ENCODE results near the gene LIMCH1. TPM values are rescaled to one million over a fixed set of nuclear protein-coding genes. Genes with fewer than 3 reads are reported as not detected.

Gene LIMCH1
- total RNA-seq, 2 experiments from 2014 or later: not detected

- TF ChIP-seq CTCF (IDR thresholded peaks at IDR 0.05): no peak
- intact Hi-C loops (cut with micrococcal nuclease): no loop called here
- DNase-seq: no peak
- Mint-ChIP-seq H3K27ac (no peak overlapping the region), H3K36me3 (ENCODE audit: low read depth) (no peaks in the 10 kb centered on the region), H3K4me1 (ENCODE audit: low read depth) (no peaks in the 10 kb centered on the region), H3K27me3 (peaks cover 3% of the 10 kb centered on the region), H3K4me3 (no peak overlapping the region), H3K9me3 (no peaks in the 10 kb centered on the region)
- POLR2A ChIA-PET: no interaction called here
- CTCF ChIA-PET: no interaction called here
- ATAC-seq: no peak
These were observed 65.0 kb downstream of the LIMCH1 start for GRCh38 chr4:41602886-41603498.

GRCh38 chr4:41609851-41610250, 71.9 kb downstream of the LIMCH1 start:
- ChIA-PET POLR2A (no interaction called here), CTCF (no interaction called here)
- DNase-seq: no peak
- no peak for TF ChIP-seq CTCF (IDR thresholded peaks at IDR 0.05)
- ATAC-seq: no peak
- Mint-ChIP-seq H3K27ac (no peak overlapping the region), H3K4me1 (ENCODE audit: low read depth) (no peaks in the 10 kb centered on the region), H3K9me3 (no peaks in the 10 kb centered on the region), H3K27me3 (peaks cover 4% of the 10 kb centered on the region), H3K36me3 (ENCODE audit: low read depth) (no peaks in the 10 kb centered on the region), H3K4me3 (no peak overlapping the region)
- intact Hi-C loops (cut with micrococcal nuclease): no loop called here

- intact Hi-C loops (cut with micrococcal nuclease): no loop called here
- no peak overlapping the region for H3K4me3 Mint-ChIP-seq
- H3K27me3 Mint-ChIP-seq: peaks cover 4% of the 10 kb centered on the region
- no peaks in the 10 kb centered on the region for H3K9me3 Mint-ChIP-seq
- ChIA-PET POLR2A (no interaction called here), CTCF (no interaction called here)
- ATAC-seq (no peak), DNase-seq (no peak)
- no peak for TF ChIP-seq CTCF (IDR thresholded peaks at IDR 0.05)
- no peaks in the 10 kb centered on the region for H3K4me1 Mint-ChIP-seq (ENCODE audit: low read depth)
- no peak overlapping the region for H3K27ac Mint-ChIP-seq
- no peaks in the 10 kb centered on the region for H3K36me3 Mint-ChIP-seq (ENCODE audit: low read depth)
These were observed 72.5 kb downstream of the LIMCH1 start for GRCh38 chr4:41610474-41610873.

- DNase-seq (no peak), ATAC-seq (no peak)
- Mint-ChIP-seq H3K27ac (no peak overlapping the region), H3K4me1 (ENCODE audit: low read depth) (no peaks in the 10 kb centered on the region), H3K36me3 (ENCODE audit: low read depth) (no peaks in the 10 kb centered on the region), H3K9me3 (no peaks in the 10 kb centered on the region), H3K27me3 (peaks cover 2% of the 10 kb centered on the region), H3K4me3 (no peak overlapping the region)
- CTCF ChIA-PET: no interaction called here
- POLR2A ChIA-PET: no interaction called here
- TF ChIP-seq CTCF (IDR thresholded peaks at IDR 0.05): no peak
- intact Hi-C loops (cut with micrococcal nuclease): no loop called here
These were observed 73.3 kb downstream of the LIMCH1 start for GRCh38 chr4:41611124-41611838.
